Astrocyte (in vitro differentiated cells and primary cell): Measurements from ENCODE around the gene SVIL. TPM values are rescaled to one million over a fixed set of nuclear protein-coding genes. Genes with fewer than 3 reads are reported as not detected.
A peak's percentile ranks its signal among the peaks of the same experiment; 100 is the strongest.
"Not testable (repeated sequence)": the region's sequence is repeated elsewhere in the genome, so short reads cannot be mapped to it uniquely, and the experiment has no call there.

ENCODE experiments used
- DNase-seq: peaks from one replicate; pipeline ENCODE4 v3.0.0-alpha.2; 2010; ENCODE audit warnings: low read depth
- FAIRE-seq: peaks from 2 replicates; lab custom pipeline; 2011; peaks lifted over from hg19 to GRCh38; lab: Jason Lieb, UNC
- H2AFZ ChIP-seq: 2 replicates; pipeline ENCODE4 v1.6.0; 2012; ENCODE audit warnings: low read depth, low read length, inconsistent platforms
- H3K27ac ChIP-seq: 2 replicates; pipeline ENCODE4 v1.5.1; 2011; ENCODE audit warnings: low read depth, low read length, inconsistent platforms
- H3K27me3 ChIP-seq: 2 replicates; pipeline ENCODE4 v1.6.0; 2011; ENCODE audit warnings: low read length, inconsistent platforms; ENCODE audit not compliant: insufficient read depth
- H3K36me3 ChIP-seq: 2 replicates; pipeline ENCODE4 v1.5.1; 2011; ENCODE audit warnings: low read length, inconsistent platforms; ENCODE audit not compliant: insufficient read depth
- H3K4me1 ChIP-seq: 2 replicates; pipeline ENCODE4 v1.5.1; 2011; ENCODE audit warnings: low read length, inconsistent platforms; ENCODE audit not compliant: insufficient read depth
- H3K4me2 ChIP-seq: 2 replicates; pipeline ENCODE4 v1.6.0; 2012; ENCODE audit warnings: low read length, inconsistent platforms
- H3K4me3 ChIP-seq: 2 replicates; pipeline ENCODE4 v1.5.1; 2011; ENCODE audit warnings: low read depth, mild to moderate bottlenecking, low read length, inconsistent platforms; ENCODE audit not compliant: insufficient read depth
- H3K79me2 ChIP-seq: 2 replicates; pipeline ENCODE4 v1.6.0; 2012; ENCODE audit warnings: mild to moderate bottlenecking, low read length, inconsistent platforms; ENCODE audit not compliant: insufficient read depth
- H3K9ac ChIP-seq: 2 replicates; pipeline ENCODE4 v1.6.0; 2012; ENCODE audit warnings: mild to moderate bottlenecking, low read length, inconsistent platforms
- H3K9me3 ChIP-seq: 2 replicates; pipeline ENCODE4 v1.5.1; 2012; ENCODE audit warnings: low read depth, mild to moderate bottlenecking, low read length, inconsistent platforms; ENCODE audit not compliant: insufficient read depth
- H4K20me1 ChIP-seq: 2 replicates; pipeline ENCODE4 v1.6.0; 2012; ENCODE audit warnings: low read length, inconsistent platforms; ENCODE audit not compliant: insufficient read depth
- H3K27ac Mint-ChIP-seq: one replicate; pipeline ENCODE4 v1.8.0; 2021; ENCODE audit warnings: mild to moderate bottlenecking, mixed read lengths; ENCODE audit not compliant: unreplicated experiment
- H3K27me3 Mint-ChIP-seq: one replicate; pipeline ENCODE4 v1.8.0; 2021; ENCODE audit warnings: low read depth, mixed read lengths; ENCODE audit not compliant: unreplicated experiment
- H3K36me3 Mint-ChIP-seq: one replicate; pipeline ENCODE4 v1.8.0; 2021; ENCODE audit warnings: low read depth, mixed read lengths; ENCODE audit not compliant: unreplicated experiment
- H3K4me1 Mint-ChIP-seq: one replicate; pipeline ENCODE4 v1.8.0; 2021; ENCODE audit warnings: low read depth, mixed read lengths; ENCODE audit not compliant: unreplicated experiment
- H3K4me3 Mint-ChIP-seq: one replicate; pipeline ENCODE4 v1.8.0; 2021; ENCODE audit warnings: mild to moderate bottlenecking, moderate library complexity, mixed read lengths; ENCODE audit not compliant: unreplicated experiment
- H3K9me3 Mint-ChIP-seq: one replicate; pipeline ENCODE4 v1.8.0; 2021; ENCODE audit warnings: mild to moderate bottlenecking, mixed read lengths; ENCODE audit not compliant: unreplicated experiment
- CTCF ChIP-seq: IDR thresholded peaks from 2 replicates; pipeline ENCODE4 v1.5.1; 2011; ENCODE audit warnings: low read depth, mild to moderate bottlenecking, inconsistent platforms, low read length, moderate library complexity; ENCODE audit not compliant: insufficient read depth
- EZH2 ChIP-seq: IDR thresholded peaks from 2 replicates; pipeline ENCODE4 v1.6.1; 2012; ENCODE audit warnings: mild to moderate bottlenecking, low read length, inconsistent platforms; ENCODE audit not compliant: insufficient read depth
- total RNA-seq: library from RNA; stranded (reverse); gene quantifications from 2 replicates; pipeline ENCODE4 v1.2.1, GENCODE V29; 2021

The SVIL gene
- total RNA-seq, 1 donor from 2014 or later: 70.4 TPM

- H3K9me3 Mint-ChIP-seq: no peaks in the 10 kb centered on the region
- Histone ChIP-seq H3K79me2 (no peaks in the 10 kb centered on the region), H3K27ac (no peak overlapping the region), H3K4me2 (no peak overlapping the region), H2AFZ (no peak overlapping the region), H3K27me3 (no peaks in the 10 kb centered on the region), H3K9ac (no peak overlapping the region), H3K4me3 (no peak overlapping the region), H4K20me1 (peaks cover 25% of the 10 kb centered on the region), H3K4me1 (no peaks in the 10 kb centered on the region), H3K36me3 (peaks cover 4% of the 10 kb centered on the region), H3K9me3 (no peaks in the 10 kb centered on the region)
- FAIRE-seq (no peak), DNase-seq (no peak)
- no peak for TF ChIP-seq CTCF
- TF ChIP-seq EZH2: no peak
- H3K27ac Mint-ChIP-seq: no peak overlapping the region
- peaks cover 6% of the 10 kb centered on the region for H3K36me3 Mint-ChIP-seq
- no peaks in the 10 kb centered on the region for H3K27me3 Mint-ChIP-seq
- no peak overlapping the region for H3K4me3 Mint-ChIP-seq
- H3K4me1 Mint-ChIP-seq: no peaks in the 10 kb centered on the region
These were observed 120.5 kb downstream of the SVIL start for GRCh38 chr10:29514306-29514705.

GRCh38 chr10:29512425-29512974, 122.3 kb downstream of the SVIL start:
- Histone ChIP-seq H3K27ac (no peak overlapping the region), H3K9me3 (no peaks in the 10 kb centered on the region), H4K20me1 (peaks cover 33% of the 10 kb centered on the region), H3K4me2 (no peak overlapping the region), H3K27me3 (no peaks in the 10 kb centered on the region), H3K9ac (no peak overlapping the region), H2AFZ (no peak overlapping the region), H3K79me2 (no peaks in the 10 kb centered on the region), H3K36me3 (peaks cover 10% of the 10 kb centered on the region), H3K4me1 (no peaks in the 10 kb centered on the region), H3K4me3 (no peak overlapping the region)
- no peak overlapping the region for H3K27ac Mint-ChIP-seq
- no peak overlapping the region for H3K4me3 Mint-ChIP-seq
- no peaks in the 10 kb centered on the region for H3K4me1 Mint-ChIP-seq
- no peak for TF ChIP-seq EZH2
- TF ChIP-seq CTCF: no peak
- no peaks in the 10 kb centered on the region for H3K27me3 Mint-ChIP-seq
- DNase-seq: no peak
- peaks cover 8% of the 10 kb centered on the region for H3K36me3 Mint-ChIP-seq
- FAIRE-seq: no peak
- no peaks in the 10 kb centered on the region for H3K9me3 Mint-ChIP-seq

GRCh38 chr10:29511806-29512205, 123.0 kb downstream of the SVIL start:
- H3K27me3 Mint-ChIP-seq, H3K4me3 Mint-ChIP-seq, H3K9me3 ChIP-seq, H3K4me2 ChIP-seq, H3K79me2 ChIP-seq, H3K27ac ChIP-seq, DNase-seq, H3K27me3 ChIP-seq, H3K9me3 Mint-ChIP-seq, H3K4me1 ChIP-seq, H2AFZ ChIP-seq, H3K9ac ChIP-seq, H3K4me3 ChIP-seq, H3K36me3 Mint-ChIP-seq, H3K4me1 Mint-ChIP-seq, H3K27ac Mint-ChIP-seq: not testable (repeated sequence)
- FAIRE-seq: peak; percentile 43
- Histone ChIP-seq H3K36me3 (peaks cover 10% of the 10 kb centered on the region), H4K20me1 (peaks cover 33% of the 10 kb centered on the region)

- not testable (repeated sequence) for H3K27ac Mint-ChIP-seq, H3K27ac ChIP-seq, FAIRE-seq, H3K27me3 ChIP-seq, H3K4me2 ChIP-seq, H3K9me3 ChIP-seq, H3K4me1 Mint-ChIP-seq, H3K9me3 Mint-ChIP-seq, H3K9ac ChIP-seq, DNase-seq, H3K79me2 ChIP-seq, H3K4me3 ChIP-seq, H3K36me3 Mint-ChIP-seq, H2AFZ ChIP-seq, H3K4me3 Mint-ChIP-seq, H3K4me1 ChIP-seq, H3K27me3 Mint-ChIP-seq
- peaks cover 10% of the 10 kb centered on the region for H3K36me3 ChIP-seq
- peaks cover 33% of the 10 kb centered on the region for H4K20me1 ChIP-seq
These were observed 124.2 kb downstream of the SVIL start for GRCh38 chr10:29510483-29511157.
